Measurements from ENCODE around the gene CAMK2A. TPM values are rescaled to one million over a fixed set of nuclear protein-coding genes. Genes with fewer than 3 reads are reported as not detected.

CAMK2A gene
- total and polyA plus RNA-seq, 2 donors = 1.8 to 2.6 TPM

DNA sequence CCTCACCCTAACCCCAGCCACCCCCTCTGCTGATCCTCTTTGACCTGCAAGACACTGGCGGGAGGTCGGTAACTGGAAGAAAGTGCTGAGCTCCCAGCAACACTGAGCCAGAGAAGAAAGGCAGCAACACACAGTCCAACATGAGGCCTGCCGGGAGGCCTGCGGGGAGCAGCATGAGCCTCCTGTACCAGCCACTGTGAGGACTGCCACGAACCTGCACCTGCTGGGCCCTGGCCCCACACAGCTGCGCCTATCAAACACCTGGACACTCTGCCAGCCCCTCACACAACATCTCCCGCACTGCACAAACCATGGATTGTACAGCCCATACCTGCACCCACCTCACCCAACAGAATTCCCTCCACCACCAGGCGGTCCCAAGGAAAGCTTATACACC lies 18.3 kb downstream of the CAMK2A start:
- Histone ChIP-seq H3K27ac (ENCODE audit: low read depth) (no peak overlapping the region), H3K4me3 (ENCODE audit: low read depth, low read length) (no peak overlapping the region), H3K36me3 (ENCODE audit: insufficient read depth) (no peaks in the 10 kb centered on the region), H3K4me1 (ENCODE audit: insufficient read depth) (no peaks in the 10 kb centered on the region)
- 96% methylated on average over 8 of the region's 8 CpGs for WGBS
- no peak for DNase-seq (ENCODE audit: extremely low spot score)

- Histone ChIP-seq H3K4me1 (ENCODE audit: insufficient read depth) (no peaks in the 10 kb centered on the region), H3K27ac (ENCODE audit: low read depth) (no peak overlapping the region), H3K36me3 (ENCODE audit: insufficient read depth) (no peaks in the 10 kb centered on the region), H3K4me3 (ENCODE audit: low read depth, low read length) (no peak overlapping the region)
- 47% methylated on average over 12 of the region's 12 CpGs for WGBS
- no peak for DNase-seq (ENCODE audit: extremely low spot score)
Measured at GRCh38 chr5:150270541-150271295, 18.9 kb downstream of the CAMK2A start.

DNA sequence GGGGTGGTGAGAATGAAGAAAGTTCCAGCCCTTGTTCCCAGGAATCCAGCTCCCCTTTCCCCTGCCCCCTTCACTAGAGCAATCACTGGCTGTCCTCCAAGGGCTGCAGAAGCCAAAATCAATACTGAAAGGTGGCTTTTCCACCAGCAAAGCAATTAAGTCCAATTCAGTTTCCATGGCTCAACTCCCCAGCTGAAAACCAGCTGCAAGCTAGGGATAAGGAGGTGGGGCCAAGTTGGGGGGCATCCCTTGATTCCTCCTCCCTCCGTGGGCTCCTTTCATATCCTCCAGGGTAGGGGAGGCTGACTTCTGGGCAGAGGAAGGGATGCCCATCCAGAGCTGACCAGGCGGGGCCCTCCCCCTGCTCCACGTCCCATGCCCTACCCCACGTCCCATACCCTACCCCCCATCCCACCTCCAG lies 22.7 kb downstream of the CAMK2A start:
- Histone ChIP-seq H3K36me3 (ENCODE audit: insufficient read depth) (no peaks in the 10 kb centered on the region), H3K27ac (ENCODE audit: low read depth) (no peak overlapping the region), H3K4me3 (ENCODE audit: low read depth, low read length) (no peak overlapping the region), H3K4me1 (ENCODE audit: insufficient read depth) (no peaks in the 10 kb centered on the region)
- DNase-seq (ENCODE audit: extremely low spot score) = no peak
- 91% methylated on average over 4 of the region's 4 CpGs for WGBS

- H3K4me3 ChIP-seq (ENCODE audit: low read depth, low read length) = no peak overlapping the region
- DNase-seq (ENCODE audit: extremely low spot score) = no peak
- H3K4me1 ChIP-seq (ENCODE audit: insufficient read depth) = no peaks in the 10 kb centered on the region
- H3K27ac ChIP-seq (ENCODE audit: low read depth) = no peak overlapping the region
- no peaks in the 10 kb centered on the region for H3K36me3 ChIP-seq (ENCODE audit: insufficient read depth)
- 79% methylated on average over 6 of the region's 6 CpGs for WGBS
Measured at GRCh38 chr5:150265870-150266383, 23.6 kb downstream of the CAMK2A start.

GRCh38 chr5:150264667-150265603 lies 24.6 kb downstream of the CAMK2A start:
- DNase-seq (ENCODE audit: extremely low spot score) = no peak
- H3K4me1 ChIP-seq (ENCODE audit: insufficient read depth) = no peaks in the 10 kb centered on the region
- H3K36me3 ChIP-seq (ENCODE audit: insufficient read depth) = no peaks in the 10 kb centered on the region
- H3K27ac ChIP-seq (ENCODE audit: low read depth) = no peak overlapping the region
- 88% methylated on average over 23 of the region's 23 CpGs for WGBS
- H3K4me3 ChIP-seq (ENCODE audit: low read depth, low read length) = no peak overlapping the region

GRCh38 chr5:150263801-150264621 lies 25.6 kb downstream of the CAMK2A start:
- H3K4me1 ChIP-seq (ENCODE audit: insufficient read depth) = no peaks in the 10 kb centered on the region
- H3K4me3 ChIP-seq (ENCODE audit: low read depth, low read length) = no peak overlapping the region
- no peak for DNase-seq (ENCODE audit: extremely low spot score)
- H3K27ac ChIP-seq (ENCODE audit: low read depth) = no peak overlapping the region
- 44% methylated on average over 11 of the region's 11 CpGs for WGBS
- H3K36me3 ChIP-seq (ENCODE audit: insufficient read depth) = no peaks in the 10 kb centered on the region

- no peak for DNase-seq (ENCODE audit: extremely low spot score)
- no peak overlapping the region for H3K27ac ChIP-seq (ENCODE audit: low read depth)
- 67% methylated on average over 5 of the region's 5 CpGs for WGBS
Measured at GRCh38 chr5:150263375-150263775, 26.2 kb downstream of the CAMK2A start.

GRCh38 chr5:150262502-150262901 lies 27.1 kb downstream of the CAMK2A start:
- Histone ChIP-seq H3K4me3 (ENCODE audit: low read depth, low read length) (no peak overlapping the region), H3K27ac (ENCODE audit: low read depth) (no peak overlapping the region), H3K36me3 (ENCODE audit: insufficient read depth) (no peaks in the 10 kb centered on the region), H3K4me1 (ENCODE audit: insufficient read depth) (no peaks in the 10 kb centered on the region)
- DNase-seq (ENCODE audit: extremely low spot score) = no peak
- WGBS = 93% methylated on average over 7 of the region's 7 CpGs

More at GRCh38 chr5:150263375-150263775, 26.2 kb downstream of the CAMK2A start:
- no peaks in the 10 kb centered on the region for H3K4me1 ChIP-seq (ENCODE audit: insufficient read depth)
- H3K36me3 ChIP-seq (ENCODE audit: insufficient read depth) = no peaks in the 10 kb centered on the region
- no peak overlapping the region for H3K4me3 ChIP-seq (ENCODE audit: low read depth, low read length)

GRCh38 chr5:150261231-150261630 lies 28.3 kb downstream of the CAMK2A start:
- WGBS = 76% methylated on average over 8 of the region's 8 CpGs
- H3K4me1 ChIP-seq (ENCODE audit: insufficient read depth) = no peaks in the 10 kb centered on the region
- no peak for DNase-seq (ENCODE audit: extremely low spot score)
- no peak overlapping the region for H3K27ac ChIP-seq (ENCODE audit: low read depth)
- H3K4me3 ChIP-seq (ENCODE audit: low read depth, low read length) = no peak overlapping the region
- no peaks in the 10 kb centered on the region for H3K36me3 ChIP-seq (ENCODE audit: insufficient read depth)

- Histone ChIP-seq H3K4me3 (ENCODE audit: low read depth, low read length) (no peak overlapping the region), H3K27ac (ENCODE audit: low read depth) (no peak overlapping the region), H3K36me3 (ENCODE audit: insufficient read depth) (no peaks in the 10 kb centered on the region), H3K4me1 (ENCODE audit: insufficient read depth) (no peaks in the 10 kb centered on the region)
- DNase-seq (ENCODE audit: extremely low spot score) = no peak
- 78% methylated on average over 6 of the region's 6 CpGs for WGBS
Measured at GRCh38 chr5:150258130-150258529, 31.4 kb downstream of the CAMK2A start.

DNA sequence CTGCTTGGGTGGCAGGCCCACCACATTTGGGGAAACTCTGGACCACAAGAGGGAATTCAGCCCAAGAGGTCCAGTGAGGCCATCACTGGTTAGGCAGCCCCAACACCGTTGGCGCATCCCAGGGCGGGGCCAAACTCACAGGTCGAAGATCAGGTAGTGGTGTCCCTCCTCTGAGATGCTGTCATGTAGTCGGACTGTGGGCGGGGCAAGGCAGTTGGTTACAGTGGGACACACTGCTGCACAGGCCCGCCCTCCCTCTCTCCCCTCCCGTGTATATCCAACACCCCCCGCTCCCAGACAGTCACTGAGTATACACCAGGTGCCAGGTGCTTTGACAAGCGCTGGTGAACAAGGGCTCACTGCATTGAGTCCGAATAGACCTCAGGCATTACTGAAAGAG lies 32.1 kb downstream of the CAMK2A start:
- Histone ChIP-seq H3K4me3 (ENCODE audit: low read depth, low read length) (no peak overlapping the region), H3K27ac (ENCODE audit: low read depth) (no peak overlapping the region), H3K4me1 (ENCODE audit: insufficient read depth) (no peaks in the 10 kb centered on the region), H3K36me3 (ENCODE audit: insufficient read depth) (no peaks in the 10 kb centered on the region)
- DNase-seq (ENCODE audit: extremely low spot score) = no peak
- WGBS = 90% methylated on average over 11 of the region's 11 CpGs

- no peak for DNase-seq (ENCODE audit: extremely low spot score)
- WGBS = 84% methylated on average over 12 of the region's 12 CpGs
Measured at GRCh38 chr5:150256410-150257064, 33.0 kb downstream of the CAMK2A start.

More at GRCh38 chr5:150256410-150257064, 33.0 kb downstream of the CAMK2A start:
- no peak overlapping the region for H3K27ac ChIP-seq (ENCODE audit: low read depth)
- H3K36me3 ChIP-seq (ENCODE audit: insufficient read depth) = no peaks in the 10 kb centered on the region
- no peaks in the 10 kb centered on the region for H3K4me1 ChIP-seq (ENCODE audit: insufficient read depth)
- H3K4me3 ChIP-seq (ENCODE audit: low read depth, low read length) = no peak overlapping the region

Measured in urinary bladder (tissue), 4 donors.